Measurements from ENCODE around the gene CIDEC. TPM values are rescaled to one million over a fixed set of nuclear protein-coding genes. Genes with fewer than 3 reads are reported as not detected.

Gene CIDEC
- polyA plus RNA-seq, 1 donor from 2014 or later, result not detected

DNA sequence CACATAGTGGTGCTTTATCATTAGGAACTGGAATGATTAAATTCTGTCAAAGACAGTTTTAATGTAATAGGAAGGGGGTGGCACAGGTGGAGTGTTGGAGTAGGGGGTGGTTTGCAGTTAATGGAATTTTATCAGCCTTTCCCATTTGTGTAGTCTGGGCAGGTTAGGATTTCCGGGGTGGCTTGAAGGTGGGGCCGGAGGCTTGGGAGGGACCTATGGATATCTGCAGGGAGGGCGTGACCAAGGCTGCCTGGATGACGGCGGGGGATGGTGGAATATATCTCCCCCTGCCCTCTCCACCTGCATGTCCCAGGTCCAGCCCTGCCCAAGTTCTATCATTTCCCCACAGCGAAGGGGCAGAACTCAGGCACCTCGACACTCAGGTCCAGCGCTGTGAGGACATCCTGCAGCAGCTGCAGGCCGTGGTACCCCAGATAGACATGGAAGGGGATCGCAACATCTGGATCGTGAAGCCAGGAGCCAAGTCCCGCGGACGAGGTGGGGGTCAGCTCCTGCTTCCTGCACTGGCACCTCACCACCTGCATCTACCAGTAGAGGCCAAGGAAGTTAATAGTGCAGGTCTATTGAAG is 54.5 kb downstream of the CIDEC start:
- Histone ChIP-seq H3K4me2 (ENCODE audit: low read length) (no peak overlapping the region), H3K9me3 (ENCODE audit: low read length) (no peaks in the 10 kb centered on the region), H3K27me3 (ENCODE audit: insufficient read depth, low read depth, low read length) (no peaks in the 10 kb centered on the region), H3K9me2 (ENCODE audit: insufficient read depth, low read length) (no peaks in the 10 kb centered on the region), H4K20me1 (ENCODE audit: insufficient read depth) (no peaks in the 10 kb centered on the region), H3K4me3 (ENCODE audit: low read length) (no peak overlapping the region), H3K9ac (ENCODE audit: low read length) (no peak overlapping the region), H3K27ac (ENCODE audit: low read length) (no peak overlapping the region), H3K79me2 (replicated peaks; ENCODE audit: insufficient read depth, low read length) (no peaks in the 10 kb centered on the region), H3K36me3 (ENCODE audit: insufficient read depth, low read length) (no peaks in the 10 kb centered on the region), H2AFZ (ENCODE audit: low read depth, low read length) (no peak overlapping the region), H3F3A (ENCODE audit: insufficient read depth, low read length, poor library complexity, severe bottlenecking) (no peaks in the 10 kb centered on the region)
- TF ChIP-seq POLR2AphosphoS5 (IDR thresholded peaks at IDR 0.05) (no peak), SMC3 (conservative IDR thresholded peaks at IDR 0.05; ENCODE audit: poor library complexity) (no peak), EP300 (conservative IDR thresholded peaks at IDR 0.05; ENCODE audit: poor library complexity, severe bottlenecking) (no peak), MXI1 (conservative IDR thresholded peaks at IDR 0.05; ENCODE audit: poor library complexity, severe bottlenecking) (no peak), EZH2 (IDR thresholded peaks at IDR 0.05; ENCODE audit: borderline replicate concordance, insufficient read depth, low read length, poor library complexity, severe bottlenecking) (no peak), TAF1 (IDR thresholded peaks at IDR 0.05; ENCODE audit: low read depth) (no peak), RAD21 (conservative IDR thresholded peaks at IDR 0.05) (no peak)
- TF ChIP-seq, protein P1, sequence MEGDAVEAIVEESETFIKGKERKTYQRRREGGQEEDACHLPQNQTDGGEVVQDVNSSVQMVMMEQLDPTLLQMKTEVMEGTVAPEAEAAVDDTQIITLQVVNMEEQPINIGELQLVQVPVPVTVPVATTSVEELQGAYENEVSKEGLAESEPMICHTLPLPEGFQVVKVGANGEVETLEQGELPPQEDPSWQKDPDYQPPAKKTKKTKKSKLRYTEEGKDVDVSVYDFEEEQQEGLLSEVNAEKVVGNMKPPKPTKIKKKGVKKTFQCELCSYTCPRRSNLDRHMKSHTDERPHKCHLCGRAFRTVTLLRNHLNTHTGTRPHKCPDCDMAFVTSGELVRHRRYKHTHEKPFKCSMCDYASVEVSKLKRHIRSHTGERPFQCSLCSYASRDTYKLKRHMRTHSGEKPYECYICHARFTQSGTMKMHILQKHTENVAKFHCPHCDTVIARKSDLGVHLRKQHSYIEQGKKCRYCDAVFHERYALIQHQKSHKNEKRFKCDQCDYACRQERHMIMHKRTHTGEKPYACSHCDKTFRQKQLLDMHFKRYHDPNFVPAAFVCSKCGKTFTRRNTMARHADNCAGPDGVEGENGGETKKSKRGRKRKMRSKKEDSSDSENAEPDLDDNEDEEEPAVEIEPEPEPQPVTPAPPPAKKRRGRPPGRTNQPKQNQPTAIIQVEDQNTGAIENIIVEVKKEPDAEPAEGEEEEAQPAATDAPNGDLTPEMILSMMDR (IDR thresholded peaks at IDR 0.05; ENCODE audit: poor library complexity, severe bottlenecking), result no peak
- TF ChIP-seq, protein P2, sequence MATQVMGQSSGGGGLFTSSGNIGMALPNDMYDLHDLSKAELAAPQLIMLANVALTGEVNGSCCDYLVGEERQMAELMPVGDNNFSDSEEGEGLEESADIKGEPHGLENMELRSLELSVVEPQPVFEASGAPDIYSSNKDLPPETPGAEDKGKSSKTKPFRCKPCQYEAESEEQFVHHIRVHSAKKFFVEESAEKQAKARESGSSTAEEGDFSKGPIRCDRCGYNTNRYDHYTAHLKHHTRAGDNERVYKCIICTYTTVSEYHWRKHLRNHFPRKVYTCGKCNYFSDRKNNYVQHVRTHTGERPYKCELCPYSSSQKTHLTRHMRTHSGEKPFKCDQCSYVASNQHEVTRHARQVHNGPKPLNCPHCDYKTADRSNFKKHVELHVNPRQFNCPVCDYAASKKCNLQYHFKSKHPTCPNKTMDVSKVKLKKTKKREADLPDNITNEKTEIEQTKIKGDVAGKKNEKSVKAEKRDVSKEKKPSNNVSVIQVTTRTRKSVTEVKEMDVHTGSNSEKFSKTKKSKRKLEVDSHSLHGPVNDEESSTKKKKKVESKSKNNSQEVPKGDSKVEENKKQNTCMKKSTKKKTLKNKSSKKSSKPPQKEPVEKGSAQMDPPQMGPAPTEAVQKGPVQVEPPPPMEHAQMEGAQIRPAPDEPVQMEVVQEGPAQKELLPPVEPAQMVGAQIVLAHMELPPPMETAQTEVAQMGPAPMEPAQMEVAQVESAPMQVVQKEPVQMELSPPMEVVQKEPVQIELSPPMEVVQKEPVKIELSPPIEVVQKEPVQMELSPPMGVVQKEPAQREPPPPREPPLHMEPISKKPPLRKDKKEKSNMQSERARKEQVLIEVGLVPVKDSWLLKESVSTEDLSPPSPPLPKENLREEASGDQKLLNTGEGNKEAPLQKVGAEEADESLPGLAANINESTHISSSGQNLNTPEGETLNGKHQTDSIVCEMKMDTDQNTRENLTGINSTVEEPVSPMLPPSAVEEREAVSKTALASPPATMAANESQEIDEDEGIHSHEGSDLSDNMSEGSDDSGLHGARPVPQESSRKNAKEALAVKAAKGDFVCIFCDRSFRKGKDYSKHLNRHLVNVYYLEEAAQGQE (IDR thresholded peaks at IDR 0.05; ENCODE audit: borderline replicate concordance), result no peak

DNA sequence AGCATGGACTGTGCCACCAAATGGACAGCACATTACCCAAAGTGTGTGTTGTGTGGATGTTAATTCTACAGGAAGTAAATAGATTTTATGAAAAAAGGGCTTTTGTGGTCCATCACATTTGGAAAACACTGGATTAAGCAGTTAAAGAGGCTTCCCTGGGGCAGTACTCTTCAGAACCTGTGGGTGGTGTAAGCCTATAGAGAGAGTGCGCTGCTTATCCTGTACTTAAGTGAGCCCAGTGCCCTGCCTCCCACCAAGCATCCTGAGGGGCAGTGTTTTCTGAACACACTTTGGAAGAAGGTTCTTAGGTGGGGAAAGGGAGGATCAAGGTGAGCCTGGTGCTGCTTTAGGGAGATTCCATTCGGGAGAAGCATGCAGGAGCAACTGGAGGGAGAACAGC is 59.1 kb downstream of the CIDEC start:
- Histone ChIP-seq H3F3A (ENCODE audit: insufficient read depth, low read length, poor library complexity, severe bottlenecking) (no peaks in the 10 kb centered on the region), H3K9me2 (ENCODE audit: insufficient read depth, low read length) (no peaks in the 10 kb centered on the region), H3K4me2 (ENCODE audit: low read length) (no peak overlapping the region), H3K9ac (ENCODE audit: low read length) (no peak overlapping the region), H3K9me3 (ENCODE audit: low read length) (no peaks in the 10 kb centered on the region), H3K27ac (ENCODE audit: low read length) (no peak overlapping the region), H3K36me3 (ENCODE audit: insufficient read depth, low read length) (no peaks in the 10 kb centered on the region), H3K79me2 (replicated peaks; ENCODE audit: insufficient read depth, low read length) (no peaks in the 10 kb centered on the region), H2AFZ (ENCODE audit: low read depth, low read length) (no peak overlapping the region), H3K27me3 (ENCODE audit: insufficient read depth, low read depth, low read length) (no peaks in the 10 kb centered on the region), H3K4me3 (ENCODE audit: low read length) (no peak overlapping the region), H4K20me1 (ENCODE audit: insufficient read depth) (no peaks in the 10 kb centered on the region)
- TF ChIP-seq, protein P1 (IDR thresholded peaks at IDR 0.05; ENCODE audit: poor library complexity, severe bottlenecking), result no peak
- TF ChIP-seq TAF1 (IDR thresholded peaks at IDR 0.05; ENCODE audit: low read depth), result no peak
- TF ChIP-seq POLR2AphosphoS5 (IDR thresholded peaks at IDR 0.05), result no peak
- no peak for TF ChIP-seq EP300 (conservative IDR thresholded peaks at IDR 0.05; ENCODE audit: poor library complexity, severe bottlenecking)
- TF ChIP-seq EZH2 (IDR thresholded peaks at IDR 0.05; ENCODE audit: borderline replicate concordance, insufficient read depth, low read length, poor library complexity, severe bottlenecking), result no peak
- TF ChIP-seq MXI1 (conservative IDR thresholded peaks at IDR 0.05; ENCODE audit: poor library complexity, severe bottlenecking), result no peak
- TF ChIP-seq SMC3 (conservative IDR thresholded peaks at IDR 0.05; ENCODE audit: poor library complexity), result no peak
- TF ChIP-seq, protein P2 (IDR thresholded peaks at IDR 0.05; ENCODE audit: borderline replicate concordance), result no peak
- TF ChIP-seq RAD21 (conservative IDR thresholded peaks at IDR 0.05), result no peak
